ENCODE data around the gene TMEM204.

Gene TMEM204

DNA sequence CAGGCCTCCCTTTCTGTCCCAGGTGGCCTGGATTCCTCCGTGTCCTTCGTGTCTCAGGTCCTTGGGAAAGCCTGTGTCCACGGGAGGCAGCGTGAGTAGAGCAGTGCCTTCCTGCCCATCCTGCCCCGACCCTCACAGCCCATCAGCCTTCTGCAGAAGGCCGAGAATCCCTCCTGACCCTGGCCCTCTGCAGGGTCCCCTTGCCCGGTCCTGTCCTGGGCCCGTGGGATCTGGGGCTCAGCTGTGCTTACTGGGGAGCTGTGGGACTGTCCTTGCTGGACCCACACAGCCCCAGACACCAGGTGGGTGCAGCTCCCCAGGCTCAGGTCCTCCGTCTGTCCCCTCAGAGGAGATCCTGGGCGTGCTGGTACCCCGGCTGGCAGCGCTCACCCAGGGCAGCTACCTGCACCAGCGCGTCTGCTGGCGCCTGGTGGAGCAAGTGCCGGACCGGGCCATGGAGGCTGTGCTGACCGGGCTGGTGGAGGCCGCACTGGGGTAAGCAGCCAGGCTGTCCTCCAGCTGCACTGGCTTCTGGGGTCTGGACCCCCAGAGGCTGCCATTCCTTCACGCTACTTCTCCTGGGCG lies 36.4 kb upstream of the TMEM204 start:
- TF ChIP-seq, protein P1, sequence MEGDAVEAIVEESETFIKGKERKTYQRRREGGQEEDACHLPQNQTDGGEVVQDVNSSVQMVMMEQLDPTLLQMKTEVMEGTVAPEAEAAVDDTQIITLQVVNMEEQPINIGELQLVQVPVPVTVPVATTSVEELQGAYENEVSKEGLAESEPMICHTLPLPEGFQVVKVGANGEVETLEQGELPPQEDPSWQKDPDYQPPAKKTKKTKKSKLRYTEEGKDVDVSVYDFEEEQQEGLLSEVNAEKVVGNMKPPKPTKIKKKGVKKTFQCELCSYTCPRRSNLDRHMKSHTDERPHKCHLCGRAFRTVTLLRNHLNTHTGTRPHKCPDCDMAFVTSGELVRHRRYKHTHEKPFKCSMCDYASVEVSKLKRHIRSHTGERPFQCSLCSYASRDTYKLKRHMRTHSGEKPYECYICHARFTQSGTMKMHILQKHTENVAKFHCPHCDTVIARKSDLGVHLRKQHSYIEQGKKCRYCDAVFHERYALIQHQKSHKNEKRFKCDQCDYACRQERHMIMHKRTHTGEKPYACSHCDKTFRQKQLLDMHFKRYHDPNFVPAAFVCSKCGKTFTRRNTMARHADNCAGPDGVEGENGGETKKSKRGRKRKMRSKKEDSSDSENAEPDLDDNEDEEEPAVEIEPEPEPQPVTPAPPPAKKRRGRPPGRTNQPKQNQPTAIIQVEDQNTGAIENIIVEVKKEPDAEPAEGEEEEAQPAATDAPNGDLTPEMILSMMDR (IDR thresholded peaks at IDR 0.05; ENCODE audit: low read depth, low read length) = no peak

DNA sequence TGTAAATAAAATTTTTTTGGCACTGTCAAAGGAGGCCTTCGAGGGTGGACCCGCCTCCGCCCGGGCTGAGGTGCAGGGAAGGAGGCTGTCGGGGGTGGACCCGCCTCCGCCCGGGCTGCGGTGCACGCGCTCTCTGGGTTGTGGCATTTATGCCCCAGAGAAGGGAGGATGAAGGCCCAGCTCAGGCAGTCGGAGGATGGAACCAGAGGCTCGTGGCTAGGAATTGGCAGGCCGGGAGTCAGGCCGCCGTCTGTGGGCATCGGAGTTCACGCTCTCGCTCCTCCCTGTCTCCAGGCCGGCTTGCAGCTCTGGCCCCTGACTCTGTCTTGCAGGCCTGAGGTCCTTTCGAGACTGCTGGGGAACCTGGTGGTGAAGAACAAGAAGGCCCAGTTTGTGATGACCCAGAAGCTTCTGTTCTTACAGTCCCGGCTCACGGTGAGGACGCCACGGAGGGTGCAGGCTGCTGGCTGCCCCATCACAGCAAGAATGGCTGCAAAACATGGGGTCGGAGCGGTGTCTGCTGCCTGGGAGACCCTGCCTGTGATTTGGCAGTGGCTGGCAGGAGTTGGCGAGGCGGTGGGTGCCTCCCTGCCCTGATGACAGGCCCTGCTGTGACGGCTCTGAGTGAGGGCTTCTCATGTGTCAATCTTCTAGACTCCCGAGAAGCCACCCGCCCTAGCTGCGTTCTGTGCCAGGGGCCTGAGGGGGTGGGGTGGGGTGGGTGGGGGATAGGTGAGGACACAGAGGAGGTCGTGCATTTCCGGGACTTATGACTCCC lies 34.4 kb upstream of the TMEM204 start:
- Histone ChIP-seq H3K4me3 (ENCODE audit: low read depth, low read length) (no peak overlapping the region), H3K36me3 (peaks cover 77% of the 10 kb centered on the region), H3K9me3 (no peaks in the 10 kb centered on the region), H3K27me3 (no peaks in the 10 kb centered on the region), H3K4me1 (no peaks in the 10 kb centered on the region; the same call in 1 of the 2 replicates)
- TF ChIP-seq, protein P1 (IDR thresholded peaks at IDR 0.05; ENCODE audit: low read depth, low read length) = no peak
- no peak for DNase-seq

More for the DNA sequence above, 36.4 kb upstream of the TMEM204 start:
- Histone ChIP-seq H3K36me3 (peaks cover 64% of the 10 kb centered on the region), H3K27me3 (no peaks in the 10 kb centered on the region), H3K4me1 (peaks cover 4% of the 10 kb centered on the region), H3K9me3 (no peaks in the 10 kb centered on the region), H3K4me3 (ENCODE audit: low read depth, low read length) (no peak overlapping the region)
- DNase-seq = no peak

DNA sequence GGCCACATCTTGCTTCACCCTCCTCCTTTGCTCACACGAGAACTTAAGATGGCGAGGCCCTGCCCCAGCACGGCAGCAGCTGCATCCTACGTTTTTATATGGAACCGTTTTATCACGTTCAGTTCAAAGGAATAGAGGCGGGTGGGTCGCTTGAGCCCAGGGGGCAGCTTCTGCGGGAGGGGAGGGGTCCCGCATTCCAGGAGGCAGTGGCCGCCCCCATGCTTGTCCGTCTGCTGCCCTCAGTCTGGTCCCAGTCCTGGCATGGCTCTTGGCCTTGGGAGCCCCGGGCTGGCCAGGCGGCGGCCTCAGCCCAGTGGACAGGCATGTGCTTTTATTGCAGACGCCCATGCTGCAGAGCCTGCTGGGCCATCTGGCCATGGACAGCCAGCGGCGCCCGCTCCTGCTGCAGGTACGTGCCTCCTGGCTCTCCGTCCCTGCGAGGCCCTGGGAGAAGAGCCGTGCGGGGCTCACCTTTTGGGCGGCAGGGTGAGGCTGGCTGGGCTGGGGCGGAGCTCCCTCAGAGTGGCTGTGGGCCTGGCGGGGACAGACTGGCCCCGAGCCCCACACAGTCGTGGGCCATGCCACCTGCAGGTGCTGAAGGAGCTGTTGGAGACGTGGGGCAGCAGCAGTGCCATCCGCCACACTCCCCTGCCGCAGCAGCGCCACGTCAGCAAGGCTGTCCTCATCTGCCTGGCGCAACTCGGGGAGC lies 33.6 kb upstream of the TMEM204 start:
- no peak for DNase-seq
- no peaks in the 10 kb centered on the region for H3K9me3 ChIP-seq
- peaks cover 72% of the 10 kb centered on the region for H3K36me3 ChIP-seq
- H3K27me3 ChIP-seq = no peaks in the 10 kb centered on the region
- no peak overlapping the region for H3K4me3 ChIP-seq (ENCODE audit: low read depth, low read length)
- TF ChIP-seq, protein P1 (IDR thresholded peaks at IDR 0.05; ENCODE audit: low read depth, low read length) = no peak
- H3K4me1 ChIP-seq = no peaks in the 10 kb centered on the region

DNA sequence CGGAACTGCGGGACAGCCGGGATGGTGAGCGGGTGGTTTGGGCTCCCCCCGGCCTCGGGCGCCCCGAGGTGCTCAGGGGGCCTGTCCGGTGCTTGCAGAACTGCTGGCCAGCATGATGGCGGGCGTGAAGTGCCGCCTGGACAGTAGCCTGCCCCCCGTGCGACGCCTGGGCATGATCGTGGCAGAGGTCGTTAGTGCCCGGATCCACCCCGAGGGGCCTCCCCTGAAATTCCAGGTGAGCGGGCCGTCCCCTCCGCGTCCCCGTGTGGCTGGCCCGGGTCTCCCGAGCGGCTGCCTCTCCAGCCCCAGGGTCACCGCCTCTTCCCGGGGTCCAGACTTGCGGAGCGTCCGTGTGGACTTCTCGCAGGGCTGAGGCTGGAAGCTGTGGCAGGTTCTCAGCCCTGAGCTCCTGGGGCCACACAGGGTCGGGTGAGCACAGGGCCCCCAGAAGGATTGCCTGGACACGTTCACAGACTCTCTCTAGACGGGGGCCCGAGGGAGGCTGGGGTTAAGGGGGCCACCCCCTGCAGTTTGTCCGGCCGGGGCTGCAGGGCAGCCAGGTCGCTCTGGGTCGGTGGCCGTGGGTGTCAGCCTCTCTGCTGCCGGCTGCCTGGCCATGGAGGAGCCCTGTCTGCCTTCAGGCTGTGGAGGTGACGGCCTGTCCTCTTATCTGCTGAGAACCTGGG lies 32.9 kb upstream of the TMEM204 start:
- Histone ChIP-seq H3K4me3 (ENCODE audit: low read depth, low read length) (no peak overlapping the region), H3K4me1 (no peaks in the 10 kb centered on the region), H3K36me3 (peaks cover 65% of the 10 kb centered on the region), H3K9me3 (no peaks in the 10 kb centered on the region), H3K27me3 (no peaks in the 10 kb centered on the region)
- DNase-seq = no peak
- TF ChIP-seq, protein P1 (IDR thresholded peaks at IDR 0.05; ENCODE audit: low read depth, low read length) = no peak

DNA sequence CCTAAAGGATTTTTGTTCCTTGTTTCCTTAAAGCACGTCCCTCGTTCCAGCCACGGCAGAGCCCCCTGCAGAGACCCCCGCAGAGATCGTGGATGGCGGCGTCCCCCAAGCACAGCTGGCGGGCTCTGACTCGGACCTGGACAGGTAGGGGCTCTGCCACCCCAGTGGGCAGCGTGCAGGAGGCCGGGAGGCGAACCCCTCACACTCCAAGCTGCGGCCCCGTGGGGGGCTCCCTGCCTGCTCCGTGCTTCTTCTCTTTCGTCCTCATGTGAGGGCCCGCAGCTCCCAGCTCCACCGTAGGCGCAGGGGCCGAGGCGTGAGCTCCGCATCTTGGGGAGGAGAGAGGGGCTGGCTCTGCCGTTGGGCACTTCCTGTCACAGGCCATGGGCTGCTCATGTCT lies 31.8 kb upstream of the TMEM204 start:
- TF ChIP-seq, protein P1 (IDR thresholded peaks at IDR 0.05; ENCODE audit: low read depth, low read length) = no peak
- no peak overlapping the region for H3K4me3 ChIP-seq (ENCODE audit: low read depth, low read length)
- no peaks in the 10 kb centered on the region for H3K27me3 ChIP-seq
- DNase-seq = no peak
- H3K9me3 ChIP-seq = no peaks in the 10 kb centered on the region
- peaks cover 57% of the 10 kb centered on the region for H3K36me3 ChIP-seq
- H3K4me1 ChIP-seq = no peaks in the 10 kb centered on the region
